ENCODE results near the gene NUP205.

DNA sequence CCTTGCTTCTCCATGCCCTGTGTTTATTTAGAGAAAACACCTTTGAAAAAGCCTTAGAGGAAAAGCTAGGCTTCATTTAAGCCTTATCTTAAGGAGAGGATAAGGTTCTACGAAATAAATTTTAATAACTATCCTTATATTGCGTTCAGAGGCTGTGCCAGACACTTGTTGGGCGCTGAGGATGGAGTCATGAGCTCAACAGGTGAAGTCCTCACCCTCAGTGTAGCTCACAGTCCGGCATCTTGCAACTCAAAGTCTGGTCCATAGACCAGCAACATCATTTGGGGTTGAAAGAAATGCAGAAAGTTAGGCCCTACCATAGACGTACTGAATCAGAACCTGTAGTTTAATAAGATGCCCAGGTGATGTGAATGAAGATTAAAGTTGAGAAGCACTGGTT, 100.8 kb downstream of the NUP205 start:
- no peak for TF ChIP-seq CTCF (IDR thresholded peaks at IDR 0.05)
- TF ChIP-seq POLR2A (IDR thresholded peaks at IDR 0.05): no peak
